Measurements from ENCODE around the gene FOXRED2.
"Not testable (repeated sequence)": the region's sequence is repeated elsewhere in the genome, so short reads cannot be mapped to it uniquely, and the experiment has no call there.

The FOXRED2 gene

DNA sequence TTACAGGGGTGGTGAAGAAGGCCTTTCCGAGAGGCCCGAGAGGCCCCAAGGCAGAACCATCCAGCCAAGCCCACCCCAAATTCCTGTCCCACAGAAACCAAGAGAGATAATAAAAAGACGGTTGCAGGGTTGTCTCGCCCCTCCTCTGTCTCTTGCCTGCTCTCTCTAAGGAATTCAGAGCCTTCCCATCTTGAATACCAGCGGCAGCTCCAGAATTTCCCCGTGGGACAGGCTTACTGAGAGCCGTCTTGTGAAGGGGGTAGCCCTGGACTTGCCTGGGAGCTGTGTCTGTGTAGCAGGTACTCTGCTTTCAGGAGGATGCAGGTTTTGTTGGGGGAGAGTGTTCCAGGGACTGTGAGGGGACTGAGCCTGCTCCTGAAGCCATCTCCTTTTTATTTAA is 31.7 kb upstream of the FOXRED2 start:
- Histone ChIP-seq H3K23ac (ENCODE audit: low read depth, low read length, poor library complexity) (no peak overlapping the region), H3K14ac (ENCODE audit: low read length) (no peak overlapping the region), H3K9ac (ENCODE audit: low read depth, low read length, poor library complexity) (no peak overlapping the region), H3K4me2 (ENCODE audit: insufficient read depth, low read length, poor library complexity, severe bottlenecking) (no peak overlapping the region), H2BK12ac (ENCODE audit: low read length) (no peak overlapping the region), H3K36me3 (replicated peaks in 1 of 2; ENCODE audit: control insufficient read depth in 2 of 2, insufficient read depth in 2 of 2, low read length in 2 of 2) (no peaks in the 10 kb centered on the region), H3K18ac (ENCODE audit: low read length) (no peak overlapping the region), H3K4me1 (ENCODE audit: control insufficient read depth in 2 of 2, insufficient read depth in 1 of 2, low read depth in 1 of 2, low read length in 2 of 2) (peaks cover 0 to 7% of the 10 kb centered on the region in 2 donors), H3K9me3 (replicated peaks in 1 of 2; ENCODE audit: control insufficient read depth in 2 of 2, insufficient read depth in 1 of 2, low read depth in 1 of 2, low read length in 2 of 2) (peaks cover 0 to 4% of the 10 kb centered on the region in 2 donors), H2BK120ac (ENCODE audit: low read depth, low read length) (no peak overlapping the region), H4K91ac (ENCODE audit: low read depth, low read length, poor library complexity) (no peak overlapping the region), H3K4ac (ENCODE audit: low read length) (no peak overlapping the region), H2BK15ac (ENCODE audit: low read length) (no peak overlapping the region), H4K8ac (ENCODE audit: low read depth, low read length) (no peak overlapping the region), H2AK5ac (ENCODE audit: low read depth, low read length) (no peak overlapping the region), H3K27me3 (ENCODE audit: control insufficient read depth in 3 of 3, insufficient read depth in 3 of 3, low read depth in 1 of 3, low read length in 3 of 3) (no peaks in the 10 kb centered on the region), H3K79me1 (ENCODE audit: low read depth, low read length) (no peaks in the 10 kb centered on the region), H3K4me3 (ENCODE audit: low read length in 2 of 2) (no peak overlapping the region), H3K27ac (replicated peaks; ENCODE audit: low read length) (no peak overlapping the region), H2AFZ (ENCODE audit: low read length) (peak overlapping the region; percentile 82), H2BK5ac (ENCODE audit: low read length) (no peak overlapping the region)
- no peak for DNase-seq (ENCODE audit: low spot score)
- no CpG with 5 or more reads among the region's 7 CpGs for WGBS, 2 donors (ENCODE audit: extremely low coverage in 2 of 2, insufficient read length in 2 of 2, insufficient replicate concordance in 1 of 2)

GRCh38 chr22:36536717-36537116 is 29.9 kb upstream of the FOXRED2 start:
- no peaks in the 10 kb centered on the region for H3K36me3 ChIP-seq (replicated peaks in 1 of 2; ENCODE audit: control insufficient read depth in 2 of 2, insufficient read depth in 2 of 2, low read length in 2 of 2)
- peak overlapping the region; percentile 39 for H3K14ac ChIP-seq (ENCODE audit: low read length)
- no peak overlapping the region for H3K23ac ChIP-seq (ENCODE audit: low read depth, low read length, poor library complexity)
- H3K27me3 ChIP-seq (ENCODE audit: control insufficient read depth in 3 of 3, insufficient read depth in 3 of 3, low read depth in 1 of 3, low read length in 3 of 3) = no peaks in the 10 kb centered on the region
- H3K27ac ChIP-seq (replicated peaks; ENCODE audit: low read length) = no peak overlapping the region
- no peak overlapping the region for H2AK5ac ChIP-seq (ENCODE audit: low read depth, low read length)
- H4K91ac ChIP-seq (ENCODE audit: low read depth, low read length, poor library complexity) = no peak overlapping the region
- no peak overlapping the region for H3K9ac ChIP-seq (ENCODE audit: low read depth, low read length, poor library complexity)
- peak overlapping the region in 1 of 2 donors; percentile 51 for H3K4me3 ChIP-seq (ENCODE audit: low read length in 2 of 2)
- no peak overlapping the region for H3K18ac ChIP-seq (ENCODE audit: low read length)
- H3K9me3 ChIP-seq (replicated peaks in 1 of 2; ENCODE audit: control insufficient read depth in 2 of 2, insufficient read depth in 1 of 2, low read depth in 1 of 2, low read length in 2 of 2) = peaks cover 0 to 4% of the 10 kb centered on the region in 2 donors
- DNase-seq (ENCODE audit: low spot score) = no peak
- H3K79me1 ChIP-seq (ENCODE audit: low read depth, low read length) = no peaks in the 10 kb centered on the region
- H2BK120ac ChIP-seq (ENCODE audit: low read depth, low read length) = no peak overlapping the region
- H4K8ac ChIP-seq (ENCODE audit: low read depth, low read length) = peak overlapping the region; percentile 58
- H3K4me2 ChIP-seq (ENCODE audit: insufficient read depth, low read length, poor library complexity, severe bottlenecking) = no peak overlapping the region
- H2AFZ ChIP-seq (ENCODE audit: low read length) = peak overlapping the region; percentile 82
- H3K4ac ChIP-seq (ENCODE audit: low read length) = no peak overlapping the region
- no CpG with 5 or more reads among the region's 7 CpGs for WGBS, 2 donors (ENCODE audit: extremely low coverage in 2 of 2, insufficient read length in 2 of 2, insufficient replicate concordance in 1 of 2)
- no peak overlapping the region for H2BK5ac ChIP-seq (ENCODE audit: low read length)
- H2BK12ac ChIP-seq (ENCODE audit: low read length) = no peak overlapping the region
- H3K4me1 ChIP-seq (ENCODE audit: control insufficient read depth in 2 of 2, insufficient read depth in 1 of 2, low read depth in 1 of 2, low read length in 2 of 2) = peaks cover 0 to 5% of the 10 kb centered on the region in 2 donors
- H2BK15ac ChIP-seq (ENCODE audit: low read length) = no peak overlapping the region

- not testable (repeated sequence) for H3K79me1 ChIP-seq (ENCODE audit: low read depth, low read length); H3K23ac ChIP-seq (ENCODE audit: low read depth, low read length, poor library complexity); H3K4me3 ChIP-seq (ENCODE audit: low read length in 2 of 2); H2AK5ac ChIP-seq (ENCODE audit: low read depth, low read length); H3K27me3 ChIP-seq (ENCODE audit: control insufficient read depth in 3 of 3, insufficient read depth in 3 of 3, low read depth in 1 of 3, low read length in 3 of 3); H2AFZ ChIP-seq (ENCODE audit: low read length); H2BK12ac ChIP-seq (ENCODE audit: low read length); H2BK15ac ChIP-seq (ENCODE audit: low read length); H2BK120ac ChIP-seq (ENCODE audit: low read depth, low read length); H3K14ac ChIP-seq (ENCODE audit: low read length); H3K27ac ChIP-seq (replicated peaks; ENCODE audit: low read length); H3K9ac ChIP-seq (ENCODE audit: low read depth, low read length, poor library complexity); H2BK5ac ChIP-seq (ENCODE audit: low read length); DNase-seq (ENCODE audit: low spot score); H3K9me3 ChIP-seq (replicated peaks in 1 of 2; ENCODE audit: control insufficient read depth in 2 of 2, insufficient read depth in 1 of 2, low read depth in 1 of 2, low read length in 2 of 2); H4K8ac ChIP-seq (ENCODE audit: low read depth, low read length); H3K18ac ChIP-seq (ENCODE audit: low read length); H3K36me3 ChIP-seq (replicated peaks in 1 of 2; ENCODE audit: control insufficient read depth in 2 of 2, insufficient read depth in 2 of 2, low read length in 2 of 2); H3K4ac ChIP-seq (ENCODE audit: low read length); H4K91ac ChIP-seq (ENCODE audit: low read depth, low read length, poor library complexity); H3K4me2 ChIP-seq (ENCODE audit: insufficient read depth, low read length, poor library complexity, severe bottlenecking); H3K4me1 ChIP-seq (ENCODE audit: control insufficient read depth in 2 of 2, insufficient read depth in 1 of 2, low read depth in 1 of 2, low read length in 2 of 2)
- WGBS, 2 donors (ENCODE audit: extremely low coverage in 2 of 2, insufficient read length in 2 of 2, insufficient replicate concordance in 1 of 2) = no CpG with 5 or more reads among the region's 4 CpGs
These were observed 26.5 kb upstream of the FOXRED2 start for GRCh38 chr22:36533320-36533719.

DNA sequence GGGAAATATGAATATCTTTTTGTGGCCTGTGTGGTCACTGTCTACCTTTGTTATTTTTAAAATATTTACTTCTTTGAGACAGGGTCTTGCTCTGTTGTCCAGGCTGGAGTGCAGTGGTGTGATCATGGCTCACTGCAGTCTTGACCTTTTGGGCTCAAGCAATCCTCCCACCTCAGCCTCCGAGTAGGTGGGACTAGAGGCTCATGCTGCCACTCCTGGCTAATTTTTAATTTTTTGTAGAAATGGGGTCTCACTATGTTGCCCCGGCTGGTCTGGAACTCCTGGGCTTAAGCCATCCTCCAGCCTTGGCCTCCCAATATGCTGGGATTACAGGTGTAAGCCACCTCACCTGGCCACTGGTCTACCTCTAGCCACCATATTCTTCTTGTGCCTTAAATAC is 25.6 kb upstream of the FOXRED2 start:
- Histone ChIP-seq H4K91ac (ENCODE audit: low read depth, low read length, poor library complexity) (no peak overlapping the region), H3K9me3 (replicated peaks in 1 of 2; ENCODE audit: control insufficient read depth in 2 of 2, insufficient read depth in 1 of 2, low read depth in 1 of 2, low read length in 2 of 2) (peaks cover 0 to 4% of the 10 kb centered on the region in 2 donors), H3K79me1 (ENCODE audit: low read depth, low read length) (no peaks in the 10 kb centered on the region), H2BK5ac (ENCODE audit: low read length) (no peak overlapping the region), H3K4ac (ENCODE audit: low read length) (no peak overlapping the region), H3K4me3 (ENCODE audit: low read length in 2 of 2) (no peak overlapping the region), H2BK15ac (ENCODE audit: low read length) (no peak overlapping the region), H2AFZ (ENCODE audit: low read length) (no peak overlapping the region), H3K4me1 (ENCODE audit: control insufficient read depth in 2 of 2, insufficient read depth in 1 of 2, low read depth in 1 of 2, low read length in 2 of 2) (peaks cover 1 to 4% of the 10 kb centered on the region in 2 donors), H3K4me2 (ENCODE audit: insufficient read depth, low read length, poor library complexity, severe bottlenecking) (no peak overlapping the region), H3K27ac (replicated peaks; ENCODE audit: low read length) (no peak overlapping the region), H3K14ac (ENCODE audit: low read length) (no peak overlapping the region), H2BK120ac (ENCODE audit: low read depth, low read length) (no peak overlapping the region), H3K23ac (ENCODE audit: low read depth, low read length, poor library complexity) (no peak overlapping the region), H3K18ac (ENCODE audit: low read length) (no peak overlapping the region), H4K8ac (ENCODE audit: low read depth, low read length) (no peak overlapping the region), H3K36me3 (replicated peaks in 1 of 2; ENCODE audit: control insufficient read depth in 2 of 2, insufficient read depth in 2 of 2, low read length in 2 of 2) (no peaks in the 10 kb centered on the region), H3K27me3 (ENCODE audit: control insufficient read depth in 3 of 3, insufficient read depth in 3 of 3, low read depth in 1 of 3, low read length in 3 of 3) (no peaks in the 10 kb centered on the region), H2BK12ac (ENCODE audit: low read length) (no peak overlapping the region), H3K9ac (ENCODE audit: low read depth, low read length, poor library complexity) (no peak overlapping the region), H2AK5ac (ENCODE audit: low read depth, low read length) (no peak overlapping the region)
- DNase-seq (ENCODE audit: low spot score) = no peak
- no CpG with 5 or more reads among the region's 2 CpGs for WGBS, 2 donors (ENCODE audit: extremely low coverage in 2 of 2, insufficient read length in 2 of 2, insufficient replicate concordance in 1 of 2)

Measured in neuronal stem cell (in vitro differentiated cells).